ENCODE measurements around the gene SLC16A11.
"Not testable (repeated sequence)": the region's sequence is repeated elsewhere in the genome, so short reads cannot be mapped to it uniquely, and the experiment has no call there.

SLC16A11 gene

GRCh38 chr17:7058831-7059447 lies 15.0 kb upstream of the SLC16A11 start:
- DNase-seq (ENCODE audit: low spot score) = no peak

GRCh38 chr17:7056386-7056785 lies 12.5 kb upstream of the SLC16A11 start:
- DNase-seq (ENCODE audit: low spot score) = no peak

- not testable (repeated sequence) for DNase-seq (ENCODE audit: low spot score)
These were observed 6.7 kb upstream of the SLC16A11 start for GRCh38 chr17:7050583-7050982.

GRCh38 chr17:7048968-7049367 lies 5.1 kb upstream of the SLC16A11 start:
- no peak for DNase-seq (ENCODE audit: low spot score)

- no peak for DNase-seq (ENCODE audit: low spot score)
These were observed 3.7 kb upstream of the SLC16A11 start for GRCh38 chr17:7047566-7047965.

- DNase-seq (ENCODE audit: low spot score) = peak; percentile 31
These were observed 3.0 kb upstream of the SLC16A11 start for GRCh38 chr17:7046725-7047397.

- peak; percentile 20 for DNase-seq (ENCODE audit: low spot score)
These were observed 2.3 kb upstream of the SLC16A11 start for GRCh38 chr17:7046127-7046724.

GRCh38 chr17:7045492-7046126 lies 1.7 kb upstream of the SLC16A11 start:
- peak; percentile 68 for DNase-seq (ENCODE audit: low spot score)

- no peak for DNase-seq (ENCODE audit: low spot score)
These were observed 753 bp downstream of the SLC16A11 start for GRCh38 chr17:7043182-7043496.

- no peak for DNase-seq (ENCODE audit: low spot score)
These were observed 1.3 kb downstream of the SLC16A11 start for GRCh38 chr17:7042501-7043181.

GRCh38 chr17:7041607-7042500 lies 2.0 kb downstream of the SLC16A11 start:
- DNase-seq (ENCODE audit: low spot score) = no peak

- DNase-seq (ENCODE audit: low spot score) = no peak
These were observed 4.1 kb downstream of the SLC16A11 start for GRCh38 chr17:7039832-7040231.

- no peak for DNase-seq (ENCODE audit: low spot score)
These were observed 5.6 kb downstream of the SLC16A11 start for GRCh38 chr17:7038025-7038862.

- peak; percentile 91 for DNase-seq (ENCODE audit: low spot score)
These were observed 8.1 kb downstream of the SLC16A11 start, which contains the start of gene SLC16A13 for GRCh38 chr17:7035591-7036368. Gene SLC16A13, plus strand, starts transcription at chr17:7036015. Its CDS starts 368 bp downstream, at chr17:7036383.

- no peak for DNase-seq (ENCODE audit: low spot score)
These were observed 8.8 kb downstream of the SLC16A11 start for GRCh38 chr17:7034955-7035590.

- DNase-seq (ENCODE audit: low spot score) = no peak
These were observed 14.2 kb downstream of the SLC16A11 start for GRCh38 chr17:7029659-7030058.

GRCh38 chr17:7029096-7029495 lies 14.8 kb downstream of the SLC16A11 start:
- DNase-seq (ENCODE audit: low spot score) = no peak

GRCh38 chr17:7027335-7027734 lies 16.6 kb downstream of the SLC16A11 start:
- no peak for DNase-seq (ENCODE audit: low spot score)

GRCh38 chr17:7026471-7027115 lies 17.3 kb downstream of the SLC16A11 start:
- no peak for DNase-seq (ENCODE audit: low spot score)
